MCF 10A (cell line): ENCODE data around the gene SLC25A10. TPM values are rescaled to one million over a fixed set of nuclear protein-coding genes. Genes with fewer than 3 reads are reported as not detected.

Experiments
- BruUV-seq: library from RNA; stranded (reverse); fragments of 400-500 nt; replicated peaks from 2 replicates; lab custom pipeline; 2021; lab: Mats Ljungman, UMichigan
- CTCF ChIA-PET: fragments of 300-600 bp; sonication (Branson Sonifier 250); formaldehyde crosslinking; extraction: SDS; loops from one replicate; lab custom pipeline; 2021; ENCODE audit warnings: antibody characterized with exemption, inconsistent platforms; lab: Yijun Ruan, JAX
- POLR2A ChIA-PET: fragments of 300-600, 350-650 bp; sonication (Branson Sonifier 250); formaldehyde crosslinking; extraction: SDS; loops from one replicate; lab custom pipeline; 2020; ENCODE audit warnings: antibody characterized with exemption, inconsistent platforms; lab: Yijun Ruan, JAX
- DNase-seq: peaks from one replicate; pipeline ENCODE4 v3.0.0-alpha.2; 2018; ENCODE audit not compliant: unreplicated experiment
- H3K27ac Mint-ChIP-seq: one replicate; pipeline ENCODE4 v1.8.0; 2022; ENCODE audit warnings: mild to moderate bottlenecking, low read depth, mixed read lengths; ENCODE audit not compliant: unreplicated experiment
- H3K27me3 Mint-ChIP-seq: one replicate; pipeline ENCODE4 v1.8.0; 2022; ENCODE audit warnings: mixed read lengths; ENCODE audit not compliant: insufficient read depth, unreplicated experiment
- H3K36me3 Mint-ChIP-seq: one replicate; pipeline ENCODE4 v1.8.0; 2022; ENCODE audit warnings: mild to moderate bottlenecking, moderate library complexity, mixed read lengths; ENCODE audit not compliant: insufficient read depth, unreplicated experiment
- H3K4me1 Mint-ChIP-seq: one replicate; pipeline ENCODE4 v1.8.0; 2022; ENCODE audit warnings: mixed read lengths; ENCODE audit not compliant: insufficient read depth, unreplicated experiment
- H3K4me3 Mint-ChIP-seq: one replicate; pipeline ENCODE4 v1.8.0; 2022; ENCODE audit warnings: mild to moderate bottlenecking, moderate library complexity, mixed read lengths; ENCODE audit not compliant: unreplicated experiment
- H3K9me3 Mint-ChIP-seq: one replicate; pipeline ENCODE4 v1.8.0; 2022; ENCODE audit warnings: mixed read lengths; ENCODE audit not compliant: unreplicated experiment
- CTCF ChIP-seq: fragments of 200-600 bp; IDR thresholded peaks from one replicate; pipeline ENCODE4 v1.8.0; 2022; ENCODE audit warnings: antibody characterized with exemption, mild to moderate bottlenecking; ENCODE audit not compliant: unreplicated experiment
- intact Hi-C: fragments of 100-400 bp; cut with micrococcal nuclease; formaldehyde crosslinking; loops from 2 replicates; pipeline ENCODE4 v1.14.1; 2022
- total RNA-seq: library from RNA; stranded (reverse); gene quantifications from 2 replicates; pipeline ENCODE4 v1.2.3, GENCODE V29; 2022

Gene SLC25A10
- total RNA-seq, 1 experiment from 2014 or later = 9.5 TPM

GRCh38 chr17:81694810-81695209 is 17.3 kb upstream of the SLC25A10 start:
- CTCF ChIA-PET = interaction anchor here (0.5 to 0.6 kb wide), 2 partner anchors 8 to 97 kb away, joined by 3 read pairs; no protein-coding TSS in a partner anchor

GRCh38 chr17:81695211-81695610 is 16.9 kb upstream of the SLC25A10 start:
- ChIA-PET CTCF (interaction anchor here (0.5 to 0.6 kb wide), 2 partner anchors 7 to 98 kb away, joined by 3 read pairs; no protein-coding TSS in a partner anchor), POLR2A (interaction anchor here (0.6 to 3.3 kb wide), 3 partner anchors 11 to 29 kb away, joined by 3 to 19 read pairs (median 5); partner anchors contain the start of genes ARL16, CCDC137, HGS and OXLD1)
- Mint-ChIP-seq H3K9me3 (no peaks in the 10 kb centered on the region), H3K36me3 (peaks cover 52% of the 10 kb centered on the region), H3K27ac (no peak overlapping the region), H3K4me1 (no peaks in the 10 kb centered on the region), H3K27me3 (no peaks in the 10 kb centered on the region), H3K4me3 (no peak overlapping the region)
- TF ChIP-seq CTCF = no peak
- BruUV-seq = no TSS peak
- no peak for DNase-seq
- intact Hi-C loops = no loop called here

More at GRCh38 chr17:81694810-81695209, 17.3 kb upstream of the SLC25A10 start:
- no peak for TF ChIP-seq CTCF
- H3K27ac Mint-ChIP-seq = no peak overlapping the region
- H3K27me3 Mint-ChIP-seq = no peaks in the 10 kb centered on the region
- no peaks in the 10 kb centered on the region for H3K9me3 Mint-ChIP-seq
- POLR2A ChIA-PET = interaction anchor here (0.6 to 3.3 kb wide), 2 partner anchors 10 to 30 kb away, joined by 3 to 19 read pairs; partner anchors contain the start of genes ARL16 and HGS
- intact Hi-C loops = no loop called here
- no peak for DNase-seq
- H3K36me3 Mint-ChIP-seq = peaks cover 48% of the 10 kb centered on the region
- BruUV-seq = no TSS peak
- no peaks in the 10 kb centered on the region for H3K4me1 Mint-ChIP-seq
- H3K4me3 Mint-ChIP-seq = no peak overlapping the region

- Mint-ChIP-seq H3K27me3 (no peaks in the 10 kb centered on the region), H3K4me3 (no peak overlapping the region), H3K36me3 (peaks cover 58% of the 10 kb centered on the region), H3K27ac (no peak overlapping the region), H3K4me1 (peaks cover 3% of the 10 kb centered on the region), H3K9me3 (no peaks in the 10 kb centered on the region)
- no TSS peak for BruUV-seq
- ChIA-PET CTCF (no interaction called here), POLR2A (interaction anchor here (0.6 to 3.3 kb wide), 3 partner anchors 11 to 85 kb away, joined by 3 to 19 read pairs (median 5); partner anchors contain the start of genes ARL16, CCDC137, HGS and OXLD1)
- intact Hi-C loops = no loop called here
- TF ChIP-seq CTCF = no peak
- DNase-seq = no peak
These were observed 16.3 kb upstream of the SLC25A10 start for GRCh38 chr17:81695801-81696200.

GRCh38 chr17:81696218-81696941 is 15.7 kb upstream of the SLC25A10 start:
- POLR2A ChIA-PET = interaction anchor here (0.6 to 3.3 kb wide), 3 partner anchors 12 to 85 kb away, joined by 3 to 19 read pairs (median 5); partner anchors contain the start of genes ARL16, CCDC137, HGS and OXLD1
- TF ChIP-seq CTCF = no peak

More at GRCh38 chr17:81696218-81696941, 15.7 kb upstream of the SLC25A10 start:
- Mint-ChIP-seq H3K4me1 (peaks cover 6% of the 10 kb centered on the region), H3K27me3 (no peaks in the 10 kb centered on the region), H3K9me3 (no peaks in the 10 kb centered on the region), H3K4me3 (no peak overlapping the region), H3K27ac (no peak overlapping the region), H3K36me3 (peaks cover 58% of the 10 kb centered on the region)
- CTCF ChIA-PET = no interaction called here
- TSS peak; percentile 29 for BruUV-seq
- intact Hi-C loops = no loop called here
- no peak for DNase-seq
